CD4-positive, alpha-beta T cell treated with Interferon gamma for 1 hour (primary cell): ENCODE data around the gene PCDH1.

Experiments
- DNase-seq: peaks from one replicate; pipeline ENCODE4 v3.0.0-alpha.2; 2020

Gene PCDH1

GRCh38 chr5:141872496-141873356 lies 5.5 kb downstream of the PCDH1 start:
- DNase-seq, result no peak

DNA sequence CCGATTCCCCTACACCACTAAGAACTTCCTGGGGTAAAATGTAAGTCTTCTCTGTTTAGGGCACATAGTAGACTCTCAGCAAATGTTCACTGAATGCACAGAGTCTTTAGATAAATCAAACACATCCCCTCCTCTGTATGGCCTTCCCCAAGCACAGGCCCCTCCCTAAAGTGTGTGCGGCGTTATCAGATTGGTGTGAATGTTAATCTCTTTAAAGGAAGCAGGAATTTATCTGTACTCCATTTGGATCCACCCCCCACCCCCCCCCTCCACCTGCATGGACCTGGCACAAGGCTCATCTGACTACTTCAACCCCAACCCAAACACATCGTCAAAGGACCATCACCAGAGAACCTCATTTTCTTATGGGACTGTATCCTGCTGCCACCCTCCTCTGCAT lies 6.3 kb downstream of the PCDH1 start:
- no peak for DNase-seq

GRCh38 chr5:141870871-141871270 lies 7.3 kb downstream of the PCDH1 start:
- no peak for DNase-seq

DNA sequence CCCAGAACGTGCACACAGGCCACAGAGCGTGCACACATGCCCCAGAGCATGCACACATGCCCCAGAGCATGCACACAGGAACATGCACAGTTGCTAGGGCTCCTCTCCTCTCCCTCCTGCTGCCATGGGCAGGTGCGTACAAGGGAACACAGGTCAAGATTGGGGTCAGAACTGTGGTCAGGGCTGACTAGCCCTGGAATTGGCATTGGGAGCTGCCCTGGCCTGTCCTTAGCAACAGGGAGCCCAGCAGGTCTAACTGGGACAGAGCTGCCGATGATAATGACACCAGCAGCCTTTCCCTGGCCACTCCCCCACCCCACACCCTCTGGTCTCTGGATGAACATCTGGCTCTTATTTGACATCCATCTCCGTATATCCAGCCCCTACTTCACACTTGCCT lies 8.0 kb downstream of the PCDH1 start:
- no peak for DNase-seq

DNA sequence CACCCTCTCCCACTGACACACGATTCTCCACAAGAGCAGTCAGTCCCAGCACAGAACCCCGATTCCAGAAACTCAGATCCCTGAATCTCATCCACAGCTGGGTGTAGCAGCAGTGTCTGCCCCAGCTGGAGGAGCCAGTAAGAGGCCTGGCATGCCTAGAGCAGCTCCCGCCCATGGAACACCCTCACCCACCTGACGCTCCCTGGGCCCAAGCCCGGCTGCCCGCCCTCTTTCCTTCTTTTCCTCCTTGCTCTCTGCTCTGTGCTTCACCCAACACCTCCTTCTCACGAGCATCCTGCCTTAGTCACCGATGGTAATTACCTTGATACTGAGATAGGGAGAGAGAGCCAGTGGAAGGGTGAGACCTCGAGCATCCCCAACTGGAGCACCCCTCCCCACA lies 8.7 kb downstream of the PCDH1 start:
- DNase-seq, result no peak

GRCh38 chr5:141869040-141869439 lies 9.2 kb downstream of the PCDH1 start:
- DNase-seq, result no peak

DNA sequence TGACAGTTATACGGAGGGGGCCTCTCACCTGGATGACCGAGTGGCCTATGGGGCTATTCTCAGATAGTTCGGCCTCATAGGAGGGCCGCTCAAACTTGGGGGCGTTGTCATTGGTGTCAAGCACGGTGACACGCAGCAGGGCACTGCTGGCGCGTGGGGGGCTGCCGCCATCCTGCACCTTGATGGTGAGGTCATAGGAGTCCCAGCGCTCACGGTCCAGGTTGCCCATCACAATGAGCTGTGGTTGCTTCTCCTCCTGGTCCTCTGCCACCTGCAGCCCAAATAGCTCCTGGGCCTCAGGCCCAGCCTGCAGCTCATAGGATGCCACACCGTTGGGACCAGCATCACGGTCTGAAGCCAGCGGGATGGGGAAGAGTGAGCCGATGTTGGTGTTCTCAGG lies 9.7 kb downstream of the PCDH1 start:
- DNase-seq, result no peak

DNA sequence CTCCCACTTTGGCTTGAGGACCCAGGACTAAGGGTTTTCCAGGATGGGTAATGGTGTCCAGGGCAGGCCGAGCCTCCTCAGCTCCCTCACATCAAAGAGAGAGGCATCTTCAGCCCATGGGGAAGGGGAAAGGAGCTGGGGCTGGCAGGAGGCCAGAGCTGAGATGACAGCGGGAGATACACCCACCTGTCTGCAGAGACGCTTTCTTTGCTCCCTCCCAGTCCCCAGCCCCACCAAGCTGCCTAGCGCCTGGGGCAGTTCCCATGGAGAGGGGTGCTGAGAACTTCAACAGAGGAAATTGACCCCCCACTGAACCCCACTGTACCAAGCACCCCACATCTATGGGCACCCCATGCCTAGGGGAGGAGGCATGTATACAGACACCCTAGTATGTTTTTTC lies 10.6 kb downstream of the PCDH1 start:
- no peak for DNase-seq

DNA sequence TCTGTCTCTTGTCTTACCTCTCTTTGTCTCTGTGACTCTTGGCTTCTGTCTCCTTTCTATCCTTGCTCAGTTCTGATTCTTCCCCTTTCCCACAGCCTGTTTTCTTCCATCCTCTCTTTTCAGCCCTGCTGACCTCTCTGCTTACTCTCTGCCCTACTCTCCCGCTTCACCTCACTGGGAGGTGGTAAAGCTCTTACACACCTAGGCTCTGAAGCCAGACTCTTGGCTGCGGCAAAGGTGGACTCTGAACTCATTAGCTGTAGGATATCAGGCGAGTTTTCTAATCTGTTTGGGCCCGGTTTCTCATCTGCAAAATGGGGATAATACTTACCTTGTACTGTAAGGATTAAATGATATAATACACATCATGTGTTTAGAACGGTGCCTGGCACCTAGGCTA lies 11.1 kb downstream of the PCDH1 start:
- no peak for DNase-seq

DNA sequence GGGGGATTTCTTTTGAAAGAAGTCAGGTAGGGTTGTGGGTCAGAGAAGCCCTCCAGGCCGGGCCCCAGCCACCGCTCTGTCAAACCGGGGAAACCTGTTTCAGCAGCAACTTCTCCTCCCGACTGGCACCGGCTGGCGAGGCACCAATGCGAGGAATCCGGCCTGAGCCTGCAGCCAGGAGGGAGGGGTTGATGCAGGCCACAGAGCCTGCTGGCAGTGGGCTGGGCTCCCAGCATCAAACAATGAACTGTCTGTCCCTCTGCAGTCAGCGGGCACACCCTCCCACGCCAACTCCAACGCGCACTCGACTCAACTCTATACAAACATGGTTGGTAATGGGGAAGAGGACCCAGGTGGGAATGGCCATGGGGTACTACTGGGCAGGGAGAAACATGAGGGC lies 12.1 kb downstream of the PCDH1 start:
- DNase-seq, result no peak

DNA sequence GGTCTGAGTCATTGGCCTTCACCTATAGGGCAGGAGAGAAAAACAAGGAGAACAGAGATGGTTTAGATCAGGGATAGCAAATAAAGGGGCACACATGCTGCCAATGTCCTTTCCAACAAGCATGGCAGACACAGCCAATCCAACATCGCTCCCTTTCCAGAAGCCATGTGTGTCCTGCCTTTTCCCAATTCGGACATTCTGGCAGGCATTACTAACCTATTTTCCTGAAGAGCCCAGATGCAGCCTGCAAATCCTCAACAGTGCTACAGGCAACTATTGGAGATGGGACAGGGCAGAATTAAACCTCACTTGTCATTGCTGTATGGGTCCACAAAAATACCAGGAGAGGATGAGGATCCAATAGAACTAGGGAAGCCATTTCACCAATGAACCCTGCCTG lies 12.8 kb downstream of the PCDH1 start:
- DNase-seq, result no peak

DNA sequence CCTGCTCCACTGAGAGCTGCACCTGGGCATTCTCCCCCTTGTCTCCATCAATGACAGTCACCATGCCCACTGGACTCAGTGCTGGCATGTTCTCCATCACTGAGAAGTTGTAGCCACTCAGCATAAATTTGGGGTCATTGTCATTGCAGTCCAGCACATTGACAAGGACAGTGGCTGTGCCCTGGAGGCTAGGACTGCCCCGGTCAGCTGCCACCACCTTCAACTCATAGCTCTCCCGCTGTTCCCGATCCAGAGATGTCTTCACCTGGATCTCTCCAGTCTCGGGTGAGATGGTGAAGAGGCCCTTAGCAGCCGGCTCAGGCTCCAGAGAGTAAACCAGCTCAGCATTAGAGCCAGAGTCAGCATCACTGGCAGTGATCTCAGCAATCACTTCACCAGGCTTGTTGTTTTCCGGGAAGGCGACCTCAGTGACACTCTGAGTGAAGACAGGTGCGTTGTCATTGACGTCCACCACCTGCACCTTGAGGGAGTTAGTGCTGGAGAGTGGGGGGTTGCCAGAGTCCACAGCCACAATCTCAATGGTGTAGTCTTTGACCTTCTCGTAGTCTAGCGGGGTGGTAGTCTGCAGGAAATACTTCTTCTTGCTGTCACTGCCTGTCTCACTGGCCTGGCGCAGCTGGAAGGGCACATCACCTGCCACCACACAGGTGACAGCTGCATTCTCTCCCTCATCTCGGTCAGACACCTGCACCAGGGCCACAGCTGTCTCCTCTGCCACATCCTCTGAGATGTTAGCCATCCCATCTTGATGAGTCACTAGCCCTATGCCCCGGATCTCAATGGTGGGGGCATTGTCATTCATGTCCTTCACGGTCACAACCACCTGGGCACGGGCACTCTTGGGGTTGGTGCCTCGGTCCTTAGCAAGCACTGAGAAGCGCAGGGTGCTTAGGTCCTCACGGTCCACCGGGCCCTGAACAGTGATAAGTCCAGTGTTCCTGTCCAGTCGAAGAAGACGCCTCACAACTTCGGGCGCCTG lies 13.5 kb downstream of the PCDH1 start:
- no peak for DNase-seq

DNA sequence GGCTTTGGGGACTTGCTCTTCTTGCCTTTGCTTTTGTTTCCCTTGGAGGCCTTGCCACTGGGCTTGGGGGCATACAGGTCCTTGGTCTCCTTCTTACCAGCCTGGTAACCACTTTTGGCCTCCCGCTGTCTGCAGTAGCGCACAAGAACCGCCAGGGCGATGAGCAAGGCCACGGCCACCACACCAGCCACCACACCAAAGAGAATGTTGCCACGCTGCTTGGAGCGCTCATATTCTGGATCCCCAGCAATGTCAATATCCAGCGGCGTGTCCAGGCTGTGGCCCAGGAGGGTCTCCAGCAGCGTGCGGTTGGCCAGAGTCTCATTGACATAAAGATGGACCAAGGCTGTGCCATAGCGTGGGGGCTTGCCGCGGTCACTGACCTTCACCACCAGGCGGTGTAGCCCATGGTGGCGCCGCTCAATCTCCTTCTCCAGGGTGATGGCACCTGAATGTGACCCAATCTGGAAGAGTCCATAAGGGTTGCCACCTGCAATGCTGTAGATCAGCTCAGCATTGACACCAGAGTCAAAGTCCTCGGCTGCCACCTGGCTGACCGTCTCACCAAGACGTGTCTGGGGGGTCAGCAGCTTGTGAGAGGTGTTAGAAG lies 14.5 kb downstream of the PCDH1 start:
- DNase-seq, result no peak

DNA sequence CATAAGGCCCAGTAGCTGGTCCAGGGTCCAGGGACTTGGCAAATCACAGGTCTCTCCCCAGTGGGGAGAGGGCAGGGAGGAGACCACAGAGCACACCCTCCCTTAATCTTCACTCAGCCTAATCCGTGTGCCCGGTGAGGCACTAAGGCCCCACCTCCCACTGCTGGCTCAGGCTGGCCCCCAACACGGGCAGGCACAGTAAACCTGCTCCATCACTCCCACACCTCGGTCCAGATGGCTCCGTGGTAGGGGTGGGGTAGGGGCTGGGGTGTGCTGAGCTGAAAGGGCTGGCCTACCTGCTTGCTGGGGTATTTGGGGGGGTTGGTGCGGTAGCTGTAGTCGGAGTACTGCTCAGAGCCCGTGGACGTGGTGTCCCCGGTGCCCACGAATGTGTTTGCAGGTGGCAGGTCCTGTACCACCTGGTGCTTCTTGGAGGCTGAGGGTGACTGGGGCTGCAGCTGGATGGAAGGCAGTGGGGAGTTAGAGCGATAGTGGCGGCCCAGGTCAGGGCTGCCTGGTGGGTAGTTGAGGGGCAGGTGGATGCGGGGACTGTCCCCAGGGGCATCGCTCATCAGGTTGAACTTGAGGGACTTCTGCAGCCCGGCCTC lies 15.2 kb downstream of the PCDH1 start:
- DNase-seq, result no peak

DNA sequence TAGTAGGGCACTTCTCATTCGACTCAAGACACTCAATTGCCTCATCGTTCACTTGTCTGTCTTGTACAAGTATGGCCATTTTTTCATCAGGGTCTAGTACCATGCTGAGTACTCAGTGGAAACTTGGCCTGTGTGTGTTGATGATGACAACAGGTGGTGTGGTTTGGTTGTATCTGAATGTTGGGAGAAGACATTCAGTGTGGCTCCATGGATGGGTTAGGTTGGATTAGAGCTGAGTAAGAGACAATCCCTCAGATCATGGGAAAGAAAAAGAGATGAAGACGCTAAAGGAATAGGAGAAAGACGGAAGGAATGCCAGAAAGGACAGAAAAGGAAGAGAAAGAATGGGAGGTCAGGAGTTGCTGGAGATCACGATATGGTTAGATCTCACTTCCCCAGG lies 17.0 kb downstream of the PCDH1 start:
- DNase-seq, result no peak

- DNase-seq, result no peak
These were observed 20.0 kb downstream of the PCDH1 start for GRCh38 chr5:141858079-141858765.

- no peak for DNase-seq
These were observed 21.0 kb downstream of the PCDH1 start for GRCh38 chr5:141857226-141857625.

DNA sequence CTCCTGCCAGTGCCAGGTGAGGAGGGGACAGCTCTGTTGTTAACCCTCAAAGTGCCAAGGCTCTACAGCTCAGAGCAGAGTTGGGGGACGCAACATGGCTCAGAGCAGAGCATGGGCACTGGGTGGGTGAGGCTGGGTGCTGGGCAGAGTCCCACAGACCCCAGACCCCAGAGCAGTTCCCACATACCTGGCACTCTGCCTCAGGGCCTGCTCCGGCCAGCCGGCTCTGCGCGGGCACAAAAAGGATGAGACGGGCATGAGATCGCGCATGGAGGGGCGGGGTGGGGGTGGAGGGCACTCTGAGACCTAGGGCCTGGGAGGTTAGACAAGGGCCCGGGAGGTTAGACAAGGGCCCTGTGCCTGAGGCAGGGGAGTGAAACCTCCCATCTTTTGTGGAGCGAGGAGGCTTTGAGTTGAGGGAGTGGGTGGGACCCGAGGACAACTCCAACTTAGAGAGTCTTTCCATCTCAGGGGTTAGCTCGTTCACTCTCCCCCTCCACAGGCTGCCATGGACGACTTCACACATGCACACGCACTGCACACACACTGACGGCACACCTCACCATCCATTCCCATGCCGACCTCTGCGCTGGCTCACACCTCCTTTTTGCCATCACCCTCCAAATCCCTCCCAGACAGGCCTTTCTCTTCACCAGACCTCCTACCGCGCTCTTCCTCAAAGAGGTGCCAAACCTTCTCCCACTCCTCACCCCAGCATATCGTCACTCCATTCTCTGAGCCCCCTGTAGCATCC lies 22.0 kb downstream of the PCDH1 start:
- no peak for DNase-seq

- DNase-seq, result no peak
These were observed 22.8 kb downstream of the PCDH1 start for GRCh38 chr5:141855265-141856036.

DNA sequence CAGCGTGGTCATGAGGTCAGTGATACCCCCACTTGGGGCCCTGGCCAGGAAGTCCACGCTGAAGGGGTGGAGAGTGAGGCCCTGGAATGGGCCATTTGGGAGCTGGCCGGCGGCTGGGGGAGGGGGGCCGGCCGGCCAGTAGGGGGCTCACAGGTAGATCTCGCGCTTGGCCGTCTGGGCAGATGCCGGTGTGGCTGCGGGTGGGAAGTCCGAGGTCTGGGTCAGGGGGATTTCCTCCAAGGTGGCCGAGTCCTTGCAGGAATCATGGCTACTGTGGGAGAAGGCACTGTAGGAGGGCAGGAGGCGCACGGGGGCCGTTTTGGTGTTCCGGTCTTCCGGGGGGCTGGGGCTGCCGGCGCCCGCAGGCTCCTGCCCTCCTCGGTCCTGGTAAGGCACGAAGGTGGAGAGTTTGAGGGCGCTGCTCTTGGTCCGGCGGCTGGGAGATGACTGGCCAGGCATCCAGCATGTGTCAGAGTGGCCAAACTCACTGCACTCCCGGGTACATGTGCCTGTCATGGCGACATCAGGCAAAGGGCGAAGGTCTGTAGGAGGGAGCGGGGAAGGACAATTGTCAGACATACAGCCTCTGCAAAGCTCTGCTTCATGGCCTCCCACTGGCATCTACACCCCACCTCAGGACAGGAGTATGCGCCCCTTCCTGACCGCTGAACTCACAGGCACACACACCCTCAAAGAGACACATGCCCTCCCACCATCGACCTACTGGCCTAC lies 24.1 kb downstream of the PCDH1 start:
- DNase-seq, result no peak
